ENCODE data around the gene STARD5. TPM values are rescaled to one million over a fixed set of nuclear protein-coding genes. Genes with fewer than 3 reads are reported as not detected.

Gene STARD5
- total and polyA plus RNA-seq, 2 experiments from 2014 or later, result 7.2 to 12.1 TPM

DNA sequence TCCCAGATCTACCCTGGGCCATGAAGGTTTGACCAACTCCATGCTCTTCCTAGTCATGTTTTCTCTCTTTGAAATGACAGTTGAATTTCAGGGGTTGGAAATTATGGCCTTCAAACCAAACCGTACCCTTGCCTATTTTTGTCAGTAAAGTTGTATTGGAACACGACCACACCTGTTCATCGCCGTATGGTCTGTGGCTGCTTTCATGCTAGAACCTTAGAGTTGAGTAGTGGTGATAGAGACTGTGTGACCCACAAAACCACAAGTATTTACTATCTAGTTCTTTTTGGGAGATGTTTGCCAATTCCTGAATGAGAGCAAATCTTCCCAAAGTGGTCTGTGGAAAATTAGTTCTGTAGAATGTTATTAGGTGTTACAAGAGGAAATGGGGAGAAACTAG is 24.0 kb upstream of the STARD5 start:
- no peak overlapping the region for H3K4me2 ChIP-seq (ENCODE audit: unreplicated experiment)
- no peak overlapping the region for H3K9ac ChIP-seq
- H4K20me1 ChIP-seq (ENCODE audit: insufficient read depth), result no peaks in the 10 kb centered on the region
- no peaks in the 10 kb centered on the region for H3K9me2 ChIP-seq (ENCODE audit: insufficient read depth)
- DNase-seq, result no peak
- H3K36me3 ChIP-seq (ENCODE audit: low read depth), result no peaks in the 10 kb centered on the region
- no peak overlapping the region for H3K4me3 ChIP-seq
- TF ChIP-seq EZH2 (IDR thresholded peaks at IDR 0.05; ENCODE audit: insufficient read depth, poor library complexity, severe bottlenecking) (no peak), EZH2phosphoT487 (IDR thresholded peaks at IDR 0.05; ENCODE audit: insufficient read depth, low read depth) (no peak)
- H3K4me1 ChIP-seq (ENCODE audit: insufficient read depth), result no peaks in the 10 kb centered on the region
- no peaks in the 10 kb centered on the region for H3K27me3 ChIP-seq (replicated peaks; ENCODE audit: insufficient read depth)
- no peaks in the 10 kb centered on the region for H3K9me3 ChIP-seq (ENCODE audit: low read depth)
- no peak overlapping the region for H2AFZ ChIP-seq
- H3K27ac ChIP-seq, result no peak overlapping the region
- in situ Hi-C loops (cut with MboI), result no loop called here
- no peaks in the 10 kb centered on the region for H3F3A ChIP-seq (ENCODE audit: insufficient read depth)
- 87 to 89% methylated on average over 4 of the region's 4 CpGs for WGBS, 2 experiments (ENCODE audit: low coverage in 1 of 2, low lambda C conversion rate in 2 of 2, missing lambda C conversion rate in 2 of 2)
- H3K79me2 ChIP-seq (ENCODE audit: insufficient read depth), result no peaks in the 10 kb centered on the region

DNA sequence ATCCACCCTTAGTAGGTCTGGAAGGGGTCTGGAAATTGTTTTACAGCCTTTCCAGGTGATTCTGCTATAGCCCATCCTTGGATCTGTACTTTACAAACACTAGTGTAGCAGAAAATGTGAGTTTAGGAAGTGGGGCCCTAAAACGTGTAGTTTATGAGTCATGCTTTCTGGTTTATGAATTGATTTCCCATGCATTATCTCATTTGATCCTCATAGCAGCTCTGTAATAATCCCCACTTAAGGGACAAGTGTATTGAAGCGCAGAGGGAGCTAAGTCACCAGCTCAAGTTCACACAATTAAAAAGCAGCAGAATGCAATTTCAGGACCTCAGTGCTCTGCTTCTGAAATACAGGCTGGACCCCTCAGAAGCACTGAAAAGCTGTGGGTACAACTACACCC is 22.7 kb upstream of the STARD5 start:
- H3F3A ChIP-seq (ENCODE audit: insufficient read depth), result no peaks in the 10 kb centered on the region
- no peak overlapping the region for H3K4me3 ChIP-seq
- H3K4me1 ChIP-seq (ENCODE audit: insufficient read depth), result no peaks in the 10 kb centered on the region
- H3K79me2 ChIP-seq (ENCODE audit: insufficient read depth), result no peaks in the 10 kb centered on the region
- in situ Hi-C loops (cut with MboI), result no loop called here
- no peak for DNase-seq
- H4K20me1 ChIP-seq (ENCODE audit: insufficient read depth), result no peaks in the 10 kb centered on the region
- no peak overlapping the region for H3K27ac ChIP-seq
- no peaks in the 10 kb centered on the region for H3K9me3 ChIP-seq (ENCODE audit: low read depth)
- H3K9ac ChIP-seq, result no peak overlapping the region
- no peak for TF ChIP-seq EZH2 (IDR thresholded peaks at IDR 0.05; ENCODE audit: insufficient read depth, poor library complexity, severe bottlenecking)
- TF ChIP-seq EZH2phosphoT487 (IDR thresholded peaks at IDR 0.05; ENCODE audit: insufficient read depth, low read depth), result no peak
- H3K4me2 ChIP-seq (ENCODE audit: unreplicated experiment), result no peak overlapping the region
- H3K36me3 ChIP-seq (ENCODE audit: low read depth), result no peaks in the 10 kb centered on the region
- WGBS, 2 experiments (ENCODE audit: low coverage in 1 of 2, low lambda C conversion rate in 2 of 2, missing lambda C conversion rate in 2 of 2), result 61 to 68% methylated on average over 2 of the region's 2 CpGs
- no peaks in the 10 kb centered on the region for H3K9me2 ChIP-seq (ENCODE audit: insufficient read depth)
- no peaks in the 10 kb centered on the region for H3K27me3 ChIP-seq (replicated peaks; ENCODE audit: insufficient read depth)
- no peak overlapping the region for H2AFZ ChIP-seq

DNA sequence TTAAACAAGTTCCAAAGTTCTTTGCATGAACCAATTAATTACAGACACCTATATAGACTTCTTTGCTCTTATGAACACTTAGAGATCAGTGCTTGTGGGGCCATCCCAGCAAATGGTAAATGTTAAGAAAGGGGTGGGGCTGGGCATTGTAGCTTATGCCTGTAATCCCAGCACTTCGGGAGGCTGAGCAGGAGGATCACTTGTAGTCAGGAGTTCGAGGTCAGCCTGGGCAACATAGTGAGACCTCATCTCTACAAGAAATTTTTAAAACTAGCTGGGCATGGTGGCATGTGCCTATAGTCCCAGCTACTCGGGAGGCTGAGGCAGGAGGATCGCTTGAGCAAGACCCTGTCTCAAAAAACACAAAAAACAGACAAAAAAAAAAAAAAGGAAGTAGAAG is 19.4 kb upstream of the STARD5 start:
- no peaks in the 10 kb centered on the region for H3K9me2 ChIP-seq (ENCODE audit: insufficient read depth)
- no peak overlapping the region for H2AFZ ChIP-seq
- H3K4me3 ChIP-seq, result no peak overlapping the region
- H3K27me3 ChIP-seq (replicated peaks; ENCODE audit: insufficient read depth), result no peaks in the 10 kb centered on the region
- DNase-seq, result no peak
- no peak overlapping the region for H3K4me2 ChIP-seq (ENCODE audit: unreplicated experiment)
- H3K9me3 ChIP-seq (ENCODE audit: low read depth), result no peaks in the 10 kb centered on the region
- H3K27ac ChIP-seq, result no peak overlapping the region
- H3K79me2 ChIP-seq (ENCODE audit: insufficient read depth), result no peaks in the 10 kb centered on the region
- no peaks in the 10 kb centered on the region for H4K20me1 ChIP-seq (ENCODE audit: insufficient read depth)
- H3K4me1 ChIP-seq (ENCODE audit: insufficient read depth), result peaks cover 13% of the 10 kb centered on the region
- WGBS, 2 experiments (ENCODE audit: low coverage in 1 of 2, low lambda C conversion rate in 2 of 2, missing lambda C conversion rate in 2 of 2), result 71 to 79% methylated on average over 4 of the region's 4 CpGs
- peaks cover 9% of the 10 kb centered on the region; the same call in 1 of the 2 replicates for H3F3A ChIP-seq (ENCODE audit: insufficient read depth)
- H3K36me3 ChIP-seq (ENCODE audit: low read depth), result no peaks in the 10 kb centered on the region
- no peak overlapping the region for H3K9ac ChIP-seq
- no peak for TF ChIP-seq EZH2phosphoT487 (IDR thresholded peaks at IDR 0.05; ENCODE audit: insufficient read depth, low read depth)
- TF ChIP-seq EZH2 (IDR thresholded peaks at IDR 0.05; ENCODE audit: insufficient read depth, poor library complexity, severe bottlenecking), result no peak
- in situ Hi-C loops (cut with MboI), result no loop called here

DNA sequence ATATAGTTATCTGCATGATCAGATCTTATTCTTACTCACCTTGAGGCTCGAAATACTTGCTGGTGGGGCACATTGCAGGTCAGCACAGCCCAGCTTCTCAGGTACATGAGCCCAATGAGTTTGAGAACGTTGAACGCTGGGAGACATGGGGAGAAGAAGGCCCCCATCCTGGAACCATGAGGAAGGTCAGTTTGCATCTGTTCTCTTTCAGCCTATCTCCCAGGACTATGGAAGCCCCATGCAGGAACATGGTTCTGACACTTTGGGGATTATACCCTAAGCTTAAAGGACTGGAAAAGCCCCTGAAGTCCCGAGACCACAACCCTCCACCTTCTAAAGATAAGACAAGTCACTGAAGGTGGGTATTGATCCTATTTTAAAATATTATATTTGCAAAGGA is 17.4 kb upstream of the STARD5 start:
- TF ChIP-seq EZH2 (IDR thresholded peaks at IDR 0.05; ENCODE audit: insufficient read depth, poor library complexity, severe bottlenecking) (no peak), EZH2phosphoT487 (IDR thresholded peaks at IDR 0.05; ENCODE audit: insufficient read depth, low read depth) (no peak)
- Histone ChIP-seq H3K27ac (no peak overlapping the region), H3K36me3 (ENCODE audit: low read depth) (no peaks in the 10 kb centered on the region), H3K79me2 (ENCODE audit: insufficient read depth) (no peaks in the 10 kb centered on the region), H2AFZ (no peak overlapping the region), H3F3A (ENCODE audit: insufficient read depth) (peaks cover 27% of the 10 kb centered on the region), H3K9me3 (ENCODE audit: low read depth) (no peaks in the 10 kb centered on the region), H4K20me1 (ENCODE audit: insufficient read depth) (no peaks in the 10 kb centered on the region), H3K9me2 (ENCODE audit: insufficient read depth) (no peaks in the 10 kb centered on the region), H3K4me2 (ENCODE audit: unreplicated experiment) (no peak overlapping the region), H3K27me3 (replicated peaks; ENCODE audit: insufficient read depth) (no peaks in the 10 kb centered on the region), H3K4me1 (ENCODE audit: insufficient read depth) (peaks cover 21% of the 10 kb centered on the region), H3K9ac (no peak overlapping the region), H3K4me3 (no peak overlapping the region)
- no peak for DNase-seq
- in situ Hi-C loops (cut with MboI), result no loop called here
- 87 to 89% methylated on average over 4 of the region's 4 CpGs for WGBS, 2 experiments (ENCODE audit: low coverage in 1 of 2, low lambda C conversion rate in 2 of 2, missing lambda C conversion rate in 2 of 2)

DNA sequence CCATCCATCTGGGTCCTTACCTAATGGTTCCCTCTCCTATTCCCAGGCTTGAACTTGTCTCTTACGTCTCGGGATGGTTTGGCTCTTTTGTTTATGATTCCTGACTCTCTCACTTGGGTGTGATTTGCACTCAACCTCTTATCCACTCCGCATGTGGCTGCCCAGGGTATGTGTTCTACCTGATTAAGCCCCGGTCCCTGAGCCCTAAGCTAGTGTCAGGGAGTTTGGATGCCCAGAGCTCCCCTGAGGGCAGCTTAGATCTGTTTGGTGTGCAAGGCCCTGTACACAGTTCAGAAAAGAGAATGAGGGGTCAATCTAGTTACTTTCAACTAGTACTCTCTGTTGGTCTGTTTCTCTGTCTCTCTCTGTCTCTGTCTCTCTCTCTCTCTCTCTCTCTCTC is 15.9 kb upstream of the STARD5 start:
- no peak overlapping the region for H3K4me2 ChIP-seq (ENCODE audit: unreplicated experiment)
- 74 to 75% methylated on average over 4 of the region's 4 CpGs for WGBS, 2 experiments (ENCODE audit: low coverage in 1 of 2, low lambda C conversion rate in 2 of 2, missing lambda C conversion rate in 2 of 2)
- no peaks in the 10 kb centered on the region for H3K9me2 ChIP-seq (ENCODE audit: insufficient read depth)
- no peaks in the 10 kb centered on the region for H3K79me2 ChIP-seq (ENCODE audit: insufficient read depth)
- no peak overlapping the region for H3K4me3 ChIP-seq
- no peak for TF ChIP-seq EZH2 (IDR thresholded peaks at IDR 0.05; ENCODE audit: insufficient read depth, poor library complexity, severe bottlenecking)
- no peak for TF ChIP-seq EZH2phosphoT487 (IDR thresholded peaks at IDR 0.05; ENCODE audit: insufficient read depth, low read depth)
- no peaks in the 10 kb centered on the region for H3K36me3 ChIP-seq (ENCODE audit: low read depth)
- DNase-seq, result no peak
- peaks cover 27% of the 10 kb centered on the region for H3F3A ChIP-seq (ENCODE audit: insufficient read depth)
- in situ Hi-C loops (cut with MboI), result no loop called here
- no peak overlapping the region for H2AFZ ChIP-seq
- H3K27ac ChIP-seq, result no peak overlapping the region
- H3K4me1 ChIP-seq (ENCODE audit: insufficient read depth), result peaks cover 21% of the 10 kb centered on the region
- H4K20me1 ChIP-seq (ENCODE audit: insufficient read depth), result no peaks in the 10 kb centered on the region
- H3K9ac ChIP-seq, result no peak overlapping the region
- H3K9me3 ChIP-seq (ENCODE audit: low read depth), result no peaks in the 10 kb centered on the region
- H3K27me3 ChIP-seq (replicated peaks; ENCODE audit: insufficient read depth), result no peaks in the 10 kb centered on the region
